ENCODE data around the gene TBX20.

Gene TBX20

GRCh38 chr7:35253710-35254495, at the start of gene TBX20:
Gene TBX20 (minus strand): TSS chr7:35254100. CDS start chr7:35253620, 480 bp downstream.
- no peak for DNase-seq (ENCODE audit: low read depth, low spot score)

- no peak for DNase-seq (ENCODE audit: low read depth, low spot score)
These were observed 35.5 kb upstream of the TBX20 start for GRCh38 chr7:35289376-35289775.

GRCh38 chr7:35286986-35287385, 33.1 kb upstream of the TBX20 start:
- DNase-seq (ENCODE audit: low read depth, low spot score) = no peak

- no peak for DNase-seq (ENCODE audit: low read depth, low spot score)
These were observed 32.5 kb upstream of the TBX20 start for GRCh38 chr7:35286422-35286821.

- DNase-seq (ENCODE audit: low read depth, low spot score) = no peak
These were observed 31.9 kb upstream of the TBX20 start for GRCh38 chr7:35285799-35286198.

- no peak for DNase-seq (ENCODE audit: low read depth, low spot score)
These were observed 27.0 kb upstream of the TBX20 start for GRCh38 chr7:35280902-35281301.

GRCh38 chr7:35277359-35277758, 23.5 kb upstream of the TBX20 start:
- DNase-seq (ENCODE audit: low read depth, low spot score) = no peak

- DNase-seq (ENCODE audit: low read depth, low spot score) = no peak
These were observed 18.3 kb upstream of the TBX20 start for GRCh38 chr7:35272246-35272645.

GRCh38 chr7:35268953-35269352, 15.1 kb upstream of the TBX20 start:
- DNase-seq (ENCODE audit: low read depth, low spot score) = no peak

- no peak for DNase-seq (ENCODE audit: low read depth, low spot score)
These were observed 13.5 kb upstream of the TBX20 start for GRCh38 chr7:35267411-35267810.

- DNase-seq (ENCODE audit: low read depth, low spot score) = no peak
These were observed 9.5 kb upstream of the TBX20 start for GRCh38 chr7:35263396-35263795.

- no peak for DNase-seq (ENCODE audit: low read depth, low spot score)
These were observed 7.8 kb upstream of the TBX20 start for GRCh38 chr7:35261476-35262285.

- no peak for DNase-seq (ENCODE audit: low read depth, low spot score)
These were observed 7.1 kb upstream of the TBX20 start for GRCh38 chr7:35261041-35261440.

GRCh38 chr7:35260246-35260645, 6.3 kb upstream of the TBX20 start:
- DNase-seq (ENCODE audit: low read depth, low spot score) = no peak

GRCh38 chr7:35259523-35259908, 5.6 kb upstream of the TBX20 start:
- no peak for DNase-seq (ENCODE audit: low read depth, low spot score)

GRCh38 chr7:35258868-35259522, 5.1 kb upstream of the TBX20 start:
- DNase-seq (ENCODE audit: low read depth, low spot score) = no peak

- DNase-seq (ENCODE audit: low read depth, low spot score) = no peak
These were observed 4.4 kb upstream of the TBX20 start for GRCh38 chr7:35258125-35258867.

GRCh38 chr7:35257251-35258124, 3.6 kb upstream of the TBX20 start:
- no peak for DNase-seq (ENCODE audit: low read depth, low spot score)

- DNase-seq (ENCODE audit: low read depth, low spot score) = no peak
These were observed 2.6 kb upstream of the TBX20 start for GRCh38 chr7:35256256-35257175.
